Natural killer cell (primary cell): ENCODE data around the gene FKBP11. TPM values are rescaled to one million over a fixed set of nuclear protein-coding genes. Genes with fewer than 3 reads are reported as not detected.

Source experiments
- ATAC-seq, 3 donors: fragments of 150-1000 bp in 2 of 3; fragments of 200-7000 bp in 1 of 3; cut with Tn5 transposase; 1 replicate in 1 of 3; 2 replicates in 2 of 3; pipeline ENCODE4 v1.10.0; 2021; ENCODE audit warnings: mild to moderate bottlenecking in 2 of 3, moderate library complexity in 2 of 3
- DNase-seq, 2 donors: peaks; one replicate each; pipeline versions ENCODE4 v3.0.0 to v3.0.0-alpha.2; 2013 to 2021; ENCODE audit warnings: mixed read lengths in 1 of 2
- H3K27ac ChIP-seq: one replicate; pipeline ENCODE4 v1.5.1; 2013; ENCODE audit warnings: mild to moderate bottlenecking, low read length
- H3K27me3 ChIP-seq: one replicate; pipeline ENCODE4 v1.6.1; 2013; ENCODE audit warnings: low read length; ENCODE audit not compliant: control insufficient read depth, insufficient read depth
- H3K36me3 ChIP-seq: one replicate; pipeline ENCODE4 v1.6.1; 2013; ENCODE audit warnings: low read length; ENCODE audit not compliant: control insufficient read depth, insufficient read depth
- H3K4me1 ChIP-seq: one replicate; pipeline ENCODE4 v1.6.1; 2013; ENCODE audit warnings: low read length; ENCODE audit not compliant: control insufficient read depth, insufficient read depth
- H3K4me3 ChIP-seq: one replicate; pipeline ENCODE4 v1.5.1; 2013; ENCODE audit warnings: low read length
- H3K9me3 ChIP-seq: one replicate; pipeline ENCODE4 v1.6.1; 2013; ENCODE audit warnings: low read length; ENCODE audit not compliant: control insufficient read depth, insufficient read depth
- H3K27ac Mint-ChIP-seq, 2 donors: one replicate each; pipeline ENCODE4 v1.8.0; 2022; ENCODE audit warnings: mild to moderate bottlenecking in 2 of 2, mixed read lengths in 2 of 2, moderate library complexity in 1 of 2
- H3K27me3 Mint-ChIP-seq, 2 donors: one replicate each; pipeline ENCODE4 v1.8.0; 2022; ENCODE audit warnings: low read depth in 2 of 2, mixed read lengths in 2 of 2
- H3K36me3 Mint-ChIP-seq: one replicate; pipeline ENCODE4 v1.8.0; 2022; ENCODE audit warnings: mixed read lengths
- H3K4me1 Mint-ChIP-seq, 2 donors: one replicate each; pipeline ENCODE4 v1.8.0; 2022; ENCODE audit warnings: mixed read lengths in 2 of 2
- H3K4me3 Mint-ChIP-seq: one replicate; pipeline ENCODE4 v1.8.0; 2022; ENCODE audit warnings: mild to moderate bottlenecking, moderate library complexity, mixed read lengths
- H3K9me3 Mint-ChIP-seq, 2 donors: one replicate each; pipeline ENCODE4 v1.8.0; 2022; ENCODE audit warnings: mixed read lengths in 2 of 2
- WGBS: methylation state at CpG from one replicate; pipeline ENCODE4 v1.1.7; 2013; ENCODE audit warnings: missing lambda C conversion rate; ENCODE audit not compliant: insufficient coverage; 5-methylcytosine and 5-hydroxymethylcytosine counted together
- intact Hi-C: fragments of 100-400 bp; cut with micrococcal nuclease; formaldehyde crosslinking; loops from one replicate; pipeline ENCODE4 v1.14.2; 2022
- total RNA-seq, 4 donors: library from RNA; stranded (reverse); fragments of 120-200 nt in 1 of 4; gene quantifications; one replicate each; pipeline versions ENCODE4 v1.2.3 to v1.2.4, GENCODE V29; 2013 to 2022
- TF ChIP-seq, protein P1 (sequence below): fragments of 200-600 bp; IDR thresholded peaks from one replicate; pipeline ENCODE4 v1.8.0; 2022; ENCODE audit warnings: antibody characterized with exemption

The FKBP11 gene
- total RNA-seq, 3 donors from 2014 or later (not counting 1 experiment from before 2014, with no cell fraction given), result 156 to 228 (median 218) TPM

DNA sequence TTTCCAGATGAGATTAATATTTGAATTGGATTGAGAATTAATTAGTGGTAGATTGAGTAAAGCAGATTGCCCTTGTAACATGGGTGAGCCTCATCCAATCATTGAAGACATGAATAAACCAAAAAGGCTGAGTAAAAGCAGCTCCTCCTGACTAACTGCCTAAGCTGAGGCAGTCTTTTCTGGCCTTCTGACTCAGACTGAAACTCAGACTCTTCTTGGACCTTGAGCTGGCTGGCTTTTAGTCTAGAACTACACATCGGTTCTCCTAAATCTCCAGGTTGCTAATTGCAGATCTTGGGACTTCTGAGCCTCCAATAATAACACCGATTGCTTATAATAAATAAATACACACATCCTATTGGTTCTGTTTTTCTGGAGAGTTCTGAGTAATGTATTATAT lies 24.0 kb downstream of the FKBP11 start:
- peaks cover 14% of the 10 kb centered on the region for H3K4me1 ChIP-seq
- no peaks in the 10 kb centered on the region for H3K9me3 ChIP-seq
- no peak overlapping the region for H3K4me3 ChIP-seq
- no peak overlapping the region for H3K27ac ChIP-seq
- H3K4me3 Mint-ChIP-seq, result no peak overlapping the region
- TF ChIP-seq, protein P1, sequence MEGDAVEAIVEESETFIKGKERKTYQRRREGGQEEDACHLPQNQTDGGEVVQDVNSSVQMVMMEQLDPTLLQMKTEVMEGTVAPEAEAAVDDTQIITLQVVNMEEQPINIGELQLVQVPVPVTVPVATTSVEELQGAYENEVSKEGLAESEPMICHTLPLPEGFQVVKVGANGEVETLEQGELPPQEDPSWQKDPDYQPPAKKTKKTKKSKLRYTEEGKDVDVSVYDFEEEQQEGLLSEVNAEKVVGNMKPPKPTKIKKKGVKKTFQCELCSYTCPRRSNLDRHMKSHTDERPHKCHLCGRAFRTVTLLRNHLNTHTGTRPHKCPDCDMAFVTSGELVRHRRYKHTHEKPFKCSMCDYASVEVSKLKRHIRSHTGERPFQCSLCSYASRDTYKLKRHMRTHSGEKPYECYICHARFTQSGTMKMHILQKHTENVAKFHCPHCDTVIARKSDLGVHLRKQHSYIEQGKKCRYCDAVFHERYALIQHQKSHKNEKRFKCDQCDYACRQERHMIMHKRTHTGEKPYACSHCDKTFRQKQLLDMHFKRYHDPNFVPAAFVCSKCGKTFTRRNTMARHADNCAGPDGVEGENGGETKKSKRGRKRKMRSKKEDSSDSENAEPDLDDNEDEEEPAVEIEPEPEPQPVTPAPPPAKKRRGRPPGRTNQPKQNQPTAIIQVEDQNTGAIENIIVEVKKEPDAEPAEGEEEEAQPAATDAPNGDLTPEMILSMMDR, result no peak
- DNase-seq (no peak), ATAC-seq (no peak)
- H3K27me3 ChIP-seq, result no peaks in the 10 kb centered on the region
- WGBS, result 77% methylated on average over 1 of the region's 2 CpGs
- H3K4me1 Mint-ChIP-seq, result peaks cover 6 to 11% of the 10 kb centered on the region in 2 donors
- H3K36me3 ChIP-seq, result no peaks in the 10 kb centered on the region
- no peaks in the 10 kb centered on the region for H3K9me3 Mint-ChIP-seq
- intact Hi-C loops, result loop anchor here (5.0 kb wide), 1 partner anchor 86 kb away; no protein-coding TSS in a partner anchor
- peaks cover 7% of the 10 kb centered on the region in 2 donors for H3K27me3 Mint-ChIP-seq
- H3K27ac Mint-ChIP-seq, result no peak overlapping the region
- no peaks in the 10 kb centered on the region for H3K36me3 Mint-ChIP-seq

DNA sequence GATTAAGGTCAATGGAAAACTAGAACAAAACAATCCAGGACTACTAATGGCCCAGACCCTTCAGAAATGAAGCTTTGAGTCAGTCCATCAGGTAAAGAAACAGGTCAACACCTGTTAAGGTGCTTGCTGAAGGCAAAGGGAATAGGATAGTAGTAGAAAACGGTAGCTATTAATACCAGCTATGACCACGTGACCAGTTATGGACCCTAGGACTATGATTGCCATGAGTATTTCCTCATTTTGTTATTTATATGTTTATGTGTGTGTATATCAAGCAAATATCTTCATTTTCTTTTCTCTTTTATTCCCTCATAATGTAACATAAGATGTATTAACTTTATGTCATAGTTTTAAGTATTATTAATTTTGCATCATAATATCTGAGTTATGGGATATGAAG lies 25.6 kb downstream of the FKBP11 start:
- H3K4me1 ChIP-seq, result peaks cover 14% of the 10 kb centered on the region
- Mint-ChIP-seq H3K4me3 (no peak overlapping the region), H3K36me3 (no peaks in the 10 kb centered on the region), H3K4me1 (peaks cover 6 to 11% of the 10 kb centered on the region in 2 donors), H3K27ac (no peak overlapping the region), H3K9me3 (no peaks in the 10 kb centered on the region), H3K27me3 (peaks cover 7 to 9% of the 10 kb centered on the region in 2 donors)
- DNase-seq (no peak), ATAC-seq (no peak)
- no peaks in the 10 kb centered on the region for H3K9me3 ChIP-seq
- TF ChIP-seq, protein P1, result no peak
- WGBS, result 50% methylated on average over 1 of the region's 2 CpGs
- intact Hi-C loops, result loop anchor here (5.0 kb wide), 1 partner anchor 88 kb away; no protein-coding TSS in a partner anchor
- H3K36me3 ChIP-seq, result no peaks in the 10 kb centered on the region
- H3K27ac ChIP-seq, result no peak overlapping the region
- H3K27me3 ChIP-seq, result no peaks in the 10 kb centered on the region
- no peak overlapping the region for H3K4me3 ChIP-seq

DNA sequence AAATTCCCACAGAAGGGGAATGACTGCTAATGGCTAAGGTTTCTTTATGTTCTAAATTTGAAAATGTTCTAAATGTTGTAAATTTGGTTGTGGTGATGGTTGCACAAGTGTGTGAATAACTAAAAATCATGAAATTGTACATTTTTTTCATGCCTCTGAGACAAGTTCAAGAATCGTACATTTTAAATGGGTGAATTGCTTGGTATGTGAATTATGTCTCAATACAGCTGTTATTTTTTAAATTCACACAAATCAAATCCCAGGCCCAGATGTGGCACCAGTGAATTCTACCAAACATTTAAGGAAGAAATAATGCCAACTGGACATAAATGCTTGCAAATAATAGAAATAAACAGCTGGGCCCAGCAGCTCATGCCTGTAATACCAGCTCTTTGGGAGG lies 31.0 kb downstream of the FKBP11 start:
- H3K4me1 ChIP-seq, result peaks cover 9% of the 10 kb centered on the region
- H3K27me3 ChIP-seq, result peaks cover 11% of the 10 kb centered on the region
- Mint-ChIP-seq H3K4me3 (no peak overlapping the region), H3K4me1 (peaks cover 0 to 5% of the 10 kb centered on the region in 2 donors), H3K27me3 (peaks cover 14 to 24% of the 10 kb centered on the region in 2 donors), H3K9me3 (no peaks in the 10 kb centered on the region), H3K36me3 (no peaks in the 10 kb centered on the region), H3K27ac (no peak overlapping the region)
- DNase-seq (no peak), ATAC-seq (no peak)
- TF ChIP-seq, protein P1, result no peak
- no peaks in the 10 kb centered on the region for H3K9me3 ChIP-seq
- no peaks in the 10 kb centered on the region for H3K36me3 ChIP-seq
- 100% methylated on average over 1 of the region's 1 CpG for WGBS
- no peak overlapping the region for H3K4me3 ChIP-seq
- no peak overlapping the region for H3K27ac ChIP-seq
- intact Hi-C loops, result loop anchor here (5.0 kb wide), 1 partner anchor 142 kb away; no protein-coding TSS in a partner anchor
